Stomach (tissue), 9 donors: Measurements from ENCODE around the gene PALM2AKAP2. TPM values are rescaled to one million over a fixed set of nuclear protein-coding genes. Genes with fewer than 3 reads are reported as not detected.

Source experiments
- DNase-seq, 2 donors: peaks; one replicate each; pipeline versions ENCODE4 v3.0.0 to v3.0.0-alpha.2; 2013 to 2019
- H3K27ac ChIP-seq, 5 donors: fragments of 200-600 bp in 4 of 5; sonication (generic) in 4 of 5; one replicate each; pipeline ENCODE4 v1.5.1; 2013 to 2019; ENCODE audit warnings: mild to moderate bottlenecking in 1 of 5, moderate library complexity in 1 of 5
- H3K27me3 ChIP-seq, 3 donors: fragments of 200-600 bp; sonication (generic); one replicate each; pipeline ENCODE4 v1.5.1; 2017 to 2019; ENCODE audit warnings: mixed run types in 1 of 3
- H3K36me3 ChIP-seq, 4 donors: fragments of 200-600 bp; sonication (generic); 1 replicate in 3 of 4; 2 replicates in 1 of 4; pipeline ENCODE4 v1.5.1; 2016 to 2019
- H3K4me1 ChIP-seq, 4 donors: fragments of 200-600 bp; sonication (generic); one replicate each; pipeline ENCODE4 v1.5.1; 2016 to 2019
- H3K4me3 ChIP-seq, 4 donors: fragments of 200-600 bp; sonication (generic) in 3 of 4; one replicate each; pipeline ENCODE4 v1.5.1; 2016 to 2019; ENCODE audit warnings: mild to moderate bottlenecking in 1 of 4
- H3K9me3 ChIP-seq, 4 donors: fragments of 200-600 bp; sonication (generic); one replicate each; pipeline ENCODE4 v1.5.1; 2016 to 2019
- EP300 ChIP-seq: sonication (generic); formaldehyde crosslinking; IDR thresholded peaks from one replicate; pipeline ENCODE4 v1.6.1; 2017; ENCODE audit warnings: antibody characterized with exemption
- POLR2A ChIP-seq, 4 donors: fragments of 450-650 bp; IDR thresholded peaks; one replicate each; pipeline ENCODE4 v1.6.1; 2016; ENCODE audit warnings: antibody characterized with exemption in 4 of 4, control low read depth in 2 of 4, mild to moderate bottlenecking in 1 of 4, moderate library complexity in 1 of 4
- POLR2AphosphoS5 ChIP-seq, 3 donors: sonication (generic); formaldehyde crosslinking; IDR thresholded peaks; one replicate each; pipeline ENCODE4 v1.6.1; 2016; ENCODE audit warnings: antibody characterized with exemption in 3 of 3
- WGBS, 5 donors: extraction: QIAGEN DNeasy Blood & Tissue Kit in 3 of 5; methylation state at CpG; one replicate each; pipeline versions ENCODE4 v1.1.5 to v1.1.7; 2013 to 2018; 5-methylcytosine and 5-hydroxymethylcytosine counted together
- intact Hi-C: fragments of 100-400 bp; cut with DNase I; formaldehyde crosslinking; loops from one replicate; pipeline ENCODE4 v1.15.1; 2023; ENCODE audit warnings: low total_unique reads
- polyA plus RNA-seq, 3 donors: library from polyadenylated mRNA; stranded (reverse); fragments of 200-250 nt; gene quantifications; one replicate each; pipeline ENCODE4 v1.2.3, GENCODE V29; 2013
- total RNA-seq, 5 donors: library from RNA; depleted of rRNA; stranded (reverse); fragments of >200 nt; gene quantifications; one replicate each; pipeline versions ENCODE4 v1.1.0 to v1.2.3, GENCODE V29; 2014 to 2016
- TF ChIP-seq, protein P1 (sequence below), 7 experiments: fragments of 450-650 bp in 4 of 7; fragments of 200-600 bp in 3 of 7; sonication (generic) in 3 of 7; IDR thresholded peaks; one replicate each; pipeline ENCODE4 v1.5.1; 2016 to 2019; ENCODE audit warnings: antibody characterized with exemption in 7 of 7, control low read depth in 2 of 7, mild to moderate bottlenecking in 1 of 7
- donor health status: healthy with polysubstance abuse.
- donor health status: Bipolar disorder and iron deficiency.
- donor health status: healthy.

The PALM2AKAP2 gene
- total and polyA plus RNA-seq, 8 donors = 0.05 to 6.2 (median 1.3) TPM; not detected in 3

DNA sequence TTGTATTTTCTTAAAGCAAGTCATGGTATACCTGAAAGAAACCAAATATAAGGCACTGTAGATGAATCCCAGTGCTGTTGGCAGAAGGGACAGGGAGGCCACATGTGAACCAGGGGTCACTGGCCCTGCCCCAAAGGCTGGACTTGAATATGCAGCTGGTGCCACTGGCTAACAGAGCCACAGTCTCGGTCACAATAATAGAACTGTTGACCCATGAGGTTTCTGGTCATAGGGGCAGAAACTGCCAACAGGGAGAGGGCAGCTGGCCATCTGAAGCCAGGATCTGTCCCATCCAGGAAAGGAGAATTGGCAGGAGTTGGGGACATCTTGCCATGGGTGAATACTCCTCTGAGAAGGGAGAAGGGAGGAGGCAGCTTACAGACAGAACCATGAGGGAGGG, 31.9 kb downstream of the PALM2AKAP2 start:
- no peak for DNase-seq
- H3K36me3 ChIP-seq = no peaks in the 10 kb centered on the region
- no peaks in the 10 kb centered on the region for H3K4me1 ChIP-seq
- 44 to 80% (median 64%) methylated on average over 1 of the region's 1 CpG for WGBS, 5 donors
- TF ChIP-seq, protein P1, sequence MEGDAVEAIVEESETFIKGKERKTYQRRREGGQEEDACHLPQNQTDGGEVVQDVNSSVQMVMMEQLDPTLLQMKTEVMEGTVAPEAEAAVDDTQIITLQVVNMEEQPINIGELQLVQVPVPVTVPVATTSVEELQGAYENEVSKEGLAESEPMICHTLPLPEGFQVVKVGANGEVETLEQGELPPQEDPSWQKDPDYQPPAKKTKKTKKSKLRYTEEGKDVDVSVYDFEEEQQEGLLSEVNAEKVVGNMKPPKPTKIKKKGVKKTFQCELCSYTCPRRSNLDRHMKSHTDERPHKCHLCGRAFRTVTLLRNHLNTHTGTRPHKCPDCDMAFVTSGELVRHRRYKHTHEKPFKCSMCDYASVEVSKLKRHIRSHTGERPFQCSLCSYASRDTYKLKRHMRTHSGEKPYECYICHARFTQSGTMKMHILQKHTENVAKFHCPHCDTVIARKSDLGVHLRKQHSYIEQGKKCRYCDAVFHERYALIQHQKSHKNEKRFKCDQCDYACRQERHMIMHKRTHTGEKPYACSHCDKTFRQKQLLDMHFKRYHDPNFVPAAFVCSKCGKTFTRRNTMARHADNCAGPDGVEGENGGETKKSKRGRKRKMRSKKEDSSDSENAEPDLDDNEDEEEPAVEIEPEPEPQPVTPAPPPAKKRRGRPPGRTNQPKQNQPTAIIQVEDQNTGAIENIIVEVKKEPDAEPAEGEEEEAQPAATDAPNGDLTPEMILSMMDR (IDR thresholded peaks at IDR 0.05) = no peak
- TF ChIP-seq POLR2A (IDR thresholded peaks at IDR 0.05) (no peak), POLR2AphosphoS5 (IDR thresholded peaks at IDR 0.05) (no peak), EP300 (no peak)
- intact Hi-C loops = no loop called here
- peaks cover 0 to 12% (median 3%) of the 10 kb centered on the region in 4 donors for H3K9me3 ChIP-seq
- H3K27ac ChIP-seq = no peak overlapping the region
- no peak overlapping the region for H3K4me3 ChIP-seq
- H3K27me3 ChIP-seq = no peaks in the 10 kb centered on the region

DNA sequence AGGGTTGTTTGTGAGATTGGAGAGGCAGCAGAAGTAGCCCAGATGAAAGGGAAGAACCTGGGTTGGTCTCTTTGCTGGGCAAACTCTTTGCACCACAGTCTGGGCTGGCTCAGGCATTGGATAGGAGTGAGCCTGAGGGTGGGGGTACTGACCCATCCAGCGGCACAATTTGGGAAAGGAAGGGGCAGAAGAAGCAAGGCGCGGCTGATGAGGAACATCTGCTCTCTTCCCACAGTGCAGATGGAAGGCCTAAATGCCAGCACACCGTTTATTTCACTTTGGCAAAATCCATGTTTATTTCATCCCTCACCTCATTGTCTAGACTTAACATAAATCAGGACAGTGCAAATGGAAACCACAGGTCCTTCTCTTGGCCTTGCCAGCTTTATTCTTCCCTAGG, 32.3 kb downstream of the PALM2AKAP2 start:
- Histone ChIP-seq H3K9me3 (peaks cover 0 to 12% (median 3%) of the 10 kb centered on the region in 4 donors), H3K4me3 (no peak overlapping the region), H3K27ac (no peak overlapping the region), H3K4me1 (no peaks in the 10 kb centered on the region), H3K36me3 (no peaks in the 10 kb centered on the region), H3K27me3 (no peaks in the 10 kb centered on the region)
- TF ChIP-seq POLR2A (IDR thresholded peaks at IDR 0.05) = no peak
- TF ChIP-seq, protein P1 (IDR thresholded peaks at IDR 0.05) = no peak
- no peak for TF ChIP-seq POLR2AphosphoS5 (IDR thresholded peaks at IDR 0.05)
- TF ChIP-seq EP300 = no peak
- WGBS, 5 donors = 60 to 89% (median 74%) methylated on average over 4 of the region's 4 CpGs
- intact Hi-C loops = no loop called here
- no peak for DNase-seq

DNA sequence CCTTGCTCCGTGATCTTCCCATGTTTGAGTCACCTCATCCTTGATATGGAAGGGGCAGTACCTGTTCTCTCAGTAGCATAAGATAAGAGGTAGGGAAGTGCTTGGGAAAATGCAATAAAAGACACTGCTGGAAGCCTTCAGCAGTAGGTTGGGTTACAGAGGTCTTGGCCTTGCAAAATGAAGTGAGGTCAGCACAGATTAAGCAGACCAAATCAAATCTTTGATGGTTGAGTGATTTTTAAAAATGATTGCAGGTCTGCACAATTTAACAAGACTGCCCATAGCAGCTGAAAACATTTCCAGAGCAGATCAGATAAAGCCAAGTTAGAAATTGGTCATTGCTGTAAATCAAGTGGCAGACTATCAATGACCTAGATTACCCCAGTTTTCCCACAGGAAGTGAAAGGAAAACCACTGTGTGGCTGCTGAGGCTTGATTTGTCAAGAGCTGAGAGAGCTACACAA, 32.9 kb downstream of the PALM2AKAP2 start:
- no peak overlapping the region for H3K4me3 ChIP-seq
- peaks cover 0 to 12% (median 3%) of the 10 kb centered on the region in 4 donors for H3K9me3 ChIP-seq
- WGBS, 5 donors = 74 to 89% (median 85%) methylated on average over 1 of the region's 1 CpG
- TF ChIP-seq POLR2A (IDR thresholded peaks at IDR 0.05) (no peak), POLR2AphosphoS5 (IDR thresholded peaks at IDR 0.05) (no peak), EP300 (no peak)
- TF ChIP-seq, protein P1 (IDR thresholded peaks at IDR 0.05) = no peak
- no peak overlapping the region for H3K27ac ChIP-seq
- intact Hi-C loops = no loop called here
- H3K36me3 ChIP-seq = no peaks in the 10 kb centered on the region
- H3K27me3 ChIP-seq = peaks cover 0 to 3% (median 0%) of the 10 kb centered on the region in 3 donors
- peaks cover 0 to 4% (median 0%) of the 10 kb centered on the region in 4 donors for H3K4me1 ChIP-seq
- no peak for DNase-seq

DNA sequence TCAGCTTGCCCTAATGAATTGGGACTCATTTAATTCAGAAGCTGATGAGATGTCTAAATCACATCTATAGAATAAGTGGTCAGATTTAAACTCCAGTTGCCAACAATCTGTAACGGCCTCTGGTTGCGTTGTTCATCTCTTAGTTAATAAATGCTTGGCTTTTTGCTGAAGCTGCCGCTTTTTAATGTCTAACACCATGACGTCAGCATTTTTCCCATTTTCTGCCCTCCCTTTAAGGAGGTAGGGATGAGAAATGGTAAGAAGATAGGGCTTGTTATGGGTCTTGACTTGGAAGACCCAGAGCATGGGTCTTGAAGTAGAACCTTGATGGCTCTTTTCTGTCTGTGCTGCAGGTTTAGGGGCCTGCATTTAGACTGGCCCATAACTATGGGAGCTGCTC, 33.3 kb downstream of the PALM2AKAP2 start:
- peaks cover 0 to 3% (median 0%) of the 10 kb centered on the region in 3 donors for H3K27me3 ChIP-seq
- H3K36me3 ChIP-seq = no peaks in the 10 kb centered on the region
- no peak for DNase-seq
- H3K4me3 ChIP-seq = no peak overlapping the region
- intact Hi-C loops = no loop called here
- whole genome bisulfite sequencing, 5 donors = 43 to 88% (median 73%) methylated on average over 4 of the region's 4 CpGs
- H3K4me1 ChIP-seq = peaks cover 0 to 9% (median 0%) of the 10 kb centered on the region in 4 donors
- peaks cover 0 to 10% (median 3%) of the 10 kb centered on the region in 4 donors for H3K9me3 ChIP-seq
- TF ChIP-seq EP300 = no peak
- no peak for TF ChIP-seq POLR2AphosphoS5 (IDR thresholded peaks at IDR 0.05)
- TF ChIP-seq, protein P1 (IDR thresholded peaks at IDR 0.05) = no peak
- no peak for TF ChIP-seq POLR2A (IDR thresholded peaks at IDR 0.05)
- H3K27ac ChIP-seq = no peak overlapping the region
